NCI-H2081 treated with DMSO at 0.1 percent for 48 hours (cell line): ENCODE measurements around the gene ZNF672.
"Not testable (repeated sequence)": the region's sequence is repeated elsewhere in the genome, so short reads cannot be mapped to it uniquely, and the experiment has no call there.

Experiments used
- DNase-seq: peaks from one replicate; lab custom pipeline; 2025; lab: John Stamatoyannopoulos, UW

ZNF672 gene

DNA sequence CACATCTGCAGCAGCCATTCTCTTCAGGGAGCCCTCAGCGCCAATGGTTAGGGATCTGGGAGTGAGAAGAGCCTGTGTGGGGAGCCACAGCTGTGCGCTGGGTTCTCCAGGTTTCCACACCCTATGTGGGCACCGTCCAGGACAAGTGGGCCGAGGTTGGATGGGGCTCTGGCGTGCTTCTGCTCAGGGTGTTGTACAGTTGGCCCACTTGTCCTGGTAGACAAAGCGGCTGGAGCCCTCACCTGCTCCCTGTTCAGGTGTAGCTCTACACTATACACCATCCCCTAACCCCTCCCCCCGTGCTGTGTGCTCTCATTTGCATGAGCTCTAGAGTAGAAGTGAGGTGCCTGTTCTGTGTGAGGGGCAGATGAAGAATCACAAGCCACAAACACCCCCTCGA lies 24.5 kb upstream of the ZNF672 start:
- DNase-seq, result no peak

DNA sequence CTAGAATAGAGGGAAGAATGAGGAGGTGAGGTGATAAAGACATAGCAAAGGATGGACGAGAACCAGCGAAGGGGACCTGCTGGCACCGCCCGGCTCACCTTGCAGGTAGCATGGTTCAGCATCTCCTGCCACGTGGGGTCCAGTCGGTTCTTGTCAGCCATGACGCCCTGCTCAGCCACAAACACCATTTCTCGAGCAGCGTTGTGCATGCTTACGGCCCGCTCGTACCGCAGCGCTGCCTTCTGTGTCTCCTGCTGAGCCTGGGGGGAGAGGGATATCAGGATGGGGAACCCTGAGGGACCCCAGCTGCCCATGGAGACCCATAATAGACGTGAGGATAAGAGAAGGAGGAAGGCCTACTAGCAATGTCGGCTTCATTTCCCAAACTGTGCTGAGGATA lies 23.7 kb upstream of the ZNF672 start:
- no peak for DNase-seq

DNA sequence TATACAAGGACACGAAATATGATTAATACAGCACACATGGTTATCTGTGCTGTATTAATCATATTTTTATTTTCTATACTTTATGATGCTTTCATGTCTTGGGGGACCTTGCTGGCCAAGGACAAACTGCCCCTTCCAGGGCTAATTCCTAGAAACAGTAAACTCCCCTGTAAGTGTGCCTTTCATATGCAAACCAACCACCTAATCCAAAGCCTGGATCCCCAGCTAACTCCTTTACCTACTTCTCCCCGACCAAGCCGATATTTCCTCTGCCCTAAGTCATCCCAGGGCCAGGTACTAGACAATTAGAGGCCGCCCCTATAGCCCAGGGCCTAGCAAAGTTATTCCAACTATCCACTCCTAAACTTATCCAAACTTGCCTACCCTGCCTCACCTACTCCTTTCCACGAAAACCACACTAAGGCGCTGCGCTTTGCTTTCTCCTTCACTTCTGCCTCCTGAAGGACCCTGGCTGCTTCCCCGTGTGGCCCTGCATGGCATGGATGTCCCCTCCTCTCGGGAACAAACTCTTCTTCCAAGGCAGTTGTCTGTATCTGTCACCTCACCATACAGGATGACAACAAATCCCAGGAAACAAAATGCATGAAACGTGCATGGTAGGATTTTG lies 22.5 kb upstream of the ZNF672 start:
- no peak for DNase-seq

DNA sequence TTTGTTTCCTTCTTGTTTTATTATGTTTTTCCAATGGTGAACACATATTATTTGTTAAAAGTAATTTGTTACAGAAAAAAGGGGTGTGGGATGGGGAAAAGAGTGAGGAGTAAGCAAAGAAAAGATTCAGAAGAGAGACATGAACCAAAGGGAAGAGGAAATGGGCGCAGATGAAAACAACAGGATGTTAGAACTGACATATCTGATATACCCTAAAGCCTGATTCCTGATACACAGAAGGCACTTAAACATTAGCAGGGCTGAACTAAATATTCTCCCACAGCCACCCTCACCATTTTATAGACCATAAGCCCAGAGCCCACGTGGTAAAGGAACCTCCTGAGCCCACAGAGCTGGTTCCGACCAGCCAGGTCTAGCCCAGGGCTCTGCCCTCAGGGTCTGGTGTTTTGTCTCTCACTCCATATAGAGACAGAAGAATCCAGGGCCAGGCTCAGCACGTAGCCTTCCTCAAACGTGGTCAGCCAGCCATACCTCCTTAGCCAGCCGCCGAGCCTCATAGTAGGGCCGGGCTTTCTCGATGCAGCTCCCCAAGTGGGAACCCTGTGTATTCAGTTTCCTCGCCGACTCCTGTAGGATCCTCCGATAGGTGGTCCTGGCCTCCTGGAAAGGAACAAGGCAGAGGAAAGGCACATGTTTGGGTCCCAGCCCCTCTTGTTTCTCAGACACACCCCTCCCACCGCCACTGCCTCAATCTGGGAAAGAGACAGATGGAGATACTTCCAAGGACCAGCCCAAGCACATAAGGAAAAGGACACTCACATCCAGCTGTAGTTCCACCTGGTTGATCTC lies 21.8 kb upstream of the ZNF672 start:
- DNase-seq, result no peak

DNA sequence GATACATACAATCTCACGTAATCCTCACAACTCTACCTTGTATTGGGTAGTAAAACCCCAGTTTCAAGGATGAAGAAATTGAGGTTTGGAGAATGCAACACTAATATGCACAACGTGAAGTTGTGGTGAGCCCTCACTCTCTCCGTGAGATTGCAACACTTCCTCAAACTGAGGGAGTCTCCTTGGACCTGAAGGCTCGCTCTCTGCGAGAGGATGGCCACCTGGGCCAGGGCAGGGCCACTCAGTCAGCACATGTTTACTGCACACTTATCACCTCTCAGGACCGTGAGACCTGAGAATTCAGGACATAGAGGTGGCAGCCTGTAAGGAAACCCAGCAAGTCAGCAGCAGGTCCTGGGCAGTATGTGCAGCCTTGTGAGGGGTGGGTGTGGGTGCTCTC lies 21.0 kb upstream of the ZNF672 start:
- no peak for DNase-seq

DNA sequence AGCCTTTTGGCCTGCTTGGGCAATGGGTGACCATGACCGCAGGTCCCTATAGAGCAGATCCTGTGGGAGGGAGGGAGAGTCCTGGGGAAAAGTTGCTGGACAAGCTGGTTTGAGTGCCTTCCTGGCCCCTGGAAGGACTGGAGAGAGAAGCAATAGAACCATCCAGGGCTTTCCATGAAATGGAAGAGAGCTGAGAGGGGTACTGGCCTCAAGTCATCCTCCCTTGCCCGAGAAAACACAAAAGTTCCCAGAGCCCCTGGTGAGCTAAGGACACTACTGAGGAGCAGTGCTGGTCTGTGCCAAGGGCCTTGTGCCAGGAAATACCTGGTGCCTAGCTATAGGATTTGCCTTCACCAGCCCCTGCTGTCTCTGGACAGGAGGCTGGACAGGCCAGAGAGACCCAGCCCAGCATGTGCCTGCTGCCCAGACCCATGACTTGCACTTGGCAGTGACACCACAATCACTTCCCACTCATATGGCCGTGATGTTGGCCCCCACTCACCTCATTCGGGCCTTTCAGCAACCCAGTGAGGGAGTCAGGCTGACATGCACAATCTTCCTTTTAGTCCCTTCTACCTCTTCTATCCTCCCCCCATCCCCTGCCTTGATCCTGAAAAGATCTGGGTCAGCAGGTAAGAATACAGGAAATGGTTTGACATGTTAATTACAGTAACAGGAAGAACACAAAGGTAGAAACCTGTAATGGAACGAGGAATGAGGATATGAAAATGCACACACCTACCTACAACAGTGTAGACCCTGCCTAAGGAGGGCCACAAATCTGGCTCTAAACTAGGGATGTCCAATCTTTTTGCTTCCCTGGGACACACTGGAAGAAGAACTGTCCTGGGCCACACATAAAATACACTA lies 19.3 kb upstream of the ZNF672 start:
- no peak for DNase-seq

DNA sequence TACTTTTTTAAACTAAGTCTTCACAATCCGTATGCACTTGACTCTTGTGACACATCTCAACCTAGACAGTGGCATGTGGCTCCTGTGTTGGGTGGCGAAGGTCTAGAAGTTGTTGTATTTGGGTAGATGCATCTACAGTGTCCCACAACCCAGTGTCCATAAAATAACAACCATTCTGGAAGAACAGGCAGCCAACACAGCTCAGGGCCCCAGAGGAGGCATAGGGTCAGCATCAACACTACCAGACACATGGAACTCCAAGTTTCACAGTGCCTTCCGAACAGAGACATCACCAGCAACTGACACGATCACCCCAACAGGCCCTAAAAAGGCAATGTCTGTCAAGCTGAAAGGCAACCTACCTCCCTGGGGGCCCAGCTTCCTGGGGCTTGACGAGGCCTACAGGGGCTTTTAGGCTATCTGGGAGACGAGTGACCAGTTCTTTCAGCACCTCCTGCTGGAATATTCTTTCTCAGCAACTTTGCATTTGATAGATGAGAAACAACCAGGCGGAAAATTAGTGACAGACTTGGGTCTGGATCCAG lies 17.9 kb upstream of the ZNF672 start:
- DNase-seq, result no peak

DNA sequence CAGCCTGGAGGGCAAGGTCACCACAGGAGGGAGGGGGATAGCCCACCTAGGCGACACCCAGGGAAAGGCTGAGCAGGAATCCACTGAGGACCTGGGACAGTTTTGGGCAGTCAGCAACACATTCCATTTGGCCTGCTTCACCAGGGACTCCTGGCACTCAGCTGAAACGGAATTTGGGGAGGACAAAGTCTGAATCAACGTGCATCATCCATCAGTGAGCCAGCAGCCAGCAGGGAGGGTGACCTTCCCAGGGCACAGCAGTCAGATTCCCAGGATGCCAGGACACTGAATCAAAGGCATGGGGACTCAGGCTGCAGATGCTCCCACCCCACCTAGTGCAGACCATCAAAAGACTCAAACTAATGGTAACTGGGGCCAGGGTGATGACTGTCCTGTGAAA lies 16.9 kb upstream of the ZNF672 start:
- DNase-seq, result no peak

DNA sequence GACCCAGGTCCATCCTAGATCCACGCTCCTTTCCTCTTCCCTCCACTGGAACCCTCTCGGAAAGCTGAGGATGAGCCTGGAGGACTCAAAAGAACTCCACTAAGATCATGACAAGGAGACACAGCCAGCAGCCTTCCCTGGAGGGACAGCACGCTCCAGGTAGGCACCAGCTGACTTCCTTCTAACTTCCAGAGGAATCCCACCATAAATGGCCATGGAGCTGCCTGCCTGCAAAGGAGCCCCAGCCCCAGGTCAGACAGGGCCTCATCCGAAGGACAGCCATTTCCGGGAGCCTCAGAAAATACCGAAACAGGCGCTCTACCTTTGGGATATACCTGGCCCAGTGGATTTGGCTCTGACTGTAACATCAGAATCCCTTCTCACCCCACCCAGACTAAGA lies 16.4 kb upstream of the ZNF672 start:
- no peak for DNase-seq

DNA sequence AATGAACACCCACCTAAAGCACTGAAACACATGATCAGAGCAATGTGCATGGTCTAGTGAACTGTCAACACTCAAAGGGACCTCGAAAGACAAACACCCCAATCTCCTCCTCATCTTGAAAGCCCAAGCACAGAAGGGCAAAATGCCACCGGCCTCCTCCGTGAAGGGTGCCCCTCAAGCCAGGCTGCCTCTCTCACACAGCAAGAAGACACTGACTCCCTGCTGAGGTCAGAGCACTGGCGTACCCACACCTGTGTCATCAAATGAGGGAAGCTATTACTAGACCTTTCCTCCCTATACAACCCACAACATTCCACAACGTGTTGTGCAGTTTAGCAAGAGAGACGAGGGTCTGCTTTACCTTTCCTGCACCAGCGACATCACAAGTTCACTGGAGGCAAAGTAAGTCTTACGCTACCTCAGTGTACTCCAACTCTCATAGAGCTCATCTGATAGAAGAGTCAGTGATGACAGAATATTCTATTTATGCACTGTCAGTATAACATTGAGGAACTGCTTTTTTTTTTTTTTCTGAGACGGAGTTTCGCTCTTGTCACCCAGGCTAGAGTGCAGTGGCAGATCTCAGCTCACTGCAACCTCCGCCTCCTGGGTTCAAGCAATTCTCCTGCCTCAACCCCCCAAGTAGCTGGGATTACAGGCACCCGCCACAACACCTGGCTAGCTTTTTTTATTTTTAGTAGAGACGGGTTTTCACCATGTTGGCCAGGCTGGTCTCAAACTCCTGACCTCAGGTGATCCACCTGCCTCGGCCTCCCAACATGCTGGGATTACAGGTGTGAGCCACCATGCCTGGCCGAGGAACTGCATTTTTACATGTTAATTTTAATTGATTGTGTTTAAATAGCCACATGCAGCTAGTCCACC lies 15.6 kb upstream of the ZNF672 start:
- no peak for DNase-seq

DNA sequence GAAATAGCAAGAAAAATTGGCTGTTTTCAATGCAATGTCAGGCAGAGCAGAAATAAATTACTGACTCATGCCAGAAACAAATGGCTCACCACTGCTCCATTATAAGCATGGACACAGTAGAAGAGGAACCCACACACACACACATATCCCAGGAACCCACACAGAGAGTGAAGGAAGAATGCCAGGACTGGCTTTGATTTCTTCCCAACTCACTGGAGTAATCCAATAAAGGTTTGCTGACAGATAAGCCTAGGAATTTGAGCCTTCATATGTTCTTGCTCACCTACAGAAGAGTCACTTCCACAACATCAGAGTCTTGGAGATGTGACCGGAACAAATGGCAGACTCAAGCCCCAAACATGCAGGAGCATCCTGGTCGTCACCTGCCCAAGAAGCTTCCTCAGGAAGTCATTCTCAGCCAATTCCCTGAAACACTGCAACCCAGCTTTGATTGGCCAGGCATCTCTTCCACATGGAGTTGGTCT lies 14.5 kb upstream of the ZNF672 start:
- no peak for DNase-seq

DNA sequence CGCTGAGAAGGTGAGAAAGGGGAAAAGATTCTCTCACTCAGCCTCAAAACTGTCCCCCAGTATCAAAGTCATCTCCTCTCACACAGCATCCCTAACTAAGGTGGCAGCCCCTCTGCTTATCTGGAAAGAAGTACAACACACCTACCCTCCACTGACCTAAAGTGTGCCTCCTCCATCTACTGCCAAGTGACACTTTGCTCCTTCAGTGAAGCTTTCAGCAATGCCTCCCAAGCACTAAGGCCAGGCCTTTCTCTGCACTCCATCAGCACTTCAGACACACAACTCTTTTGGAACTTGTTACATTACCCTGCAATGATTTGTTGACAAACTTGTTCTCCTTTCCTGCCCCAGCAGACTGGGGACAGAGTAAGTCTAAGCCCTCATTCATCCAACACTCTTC lies 13.7 kb upstream of the ZNF672 start:
- DNase-seq, result no peak

DNA sequence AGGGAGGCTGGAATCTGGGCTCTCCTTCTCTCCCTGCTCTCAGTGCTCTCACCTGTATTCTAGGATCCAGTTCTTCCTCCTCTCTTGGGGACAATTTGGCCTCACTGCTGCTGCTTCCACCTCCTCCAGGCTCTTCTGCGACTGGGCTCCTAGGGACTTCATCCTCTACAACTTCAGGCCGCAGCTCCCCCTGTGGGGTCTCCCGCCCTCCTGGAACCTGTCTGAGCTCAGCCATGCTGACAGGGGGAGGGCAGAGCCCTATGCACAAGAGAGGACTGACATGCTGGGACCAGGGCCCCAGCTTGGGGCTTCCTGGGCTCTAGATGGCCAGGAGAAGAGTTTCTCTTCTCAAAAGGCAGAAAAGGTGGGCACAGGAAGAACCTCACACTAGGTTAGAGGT lies 13.3 kb upstream of the ZNF672 start:
- DNase-seq, result no peak

DNA sequence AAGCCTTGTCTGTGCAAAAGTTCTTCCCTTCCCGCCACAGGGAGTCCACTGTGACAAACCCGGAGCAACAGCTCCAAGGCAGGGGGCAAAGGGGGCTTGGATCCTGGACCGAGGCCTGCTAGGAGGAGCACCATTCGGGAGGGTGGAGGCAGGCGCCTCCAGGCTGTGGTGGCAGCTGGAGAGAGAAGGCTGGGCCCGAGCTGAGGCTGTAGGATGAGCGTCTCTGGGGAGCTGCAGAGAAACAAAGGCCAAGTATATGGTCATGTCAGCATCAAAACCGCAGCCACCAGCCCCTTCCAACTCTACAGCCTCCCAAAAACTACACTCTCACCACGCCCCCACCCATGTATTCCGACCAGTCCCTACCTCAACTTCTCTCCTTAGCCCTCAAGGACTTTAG lies 12.9 kb upstream of the ZNF672 start:
- DNase-seq, result no peak

DNA sequence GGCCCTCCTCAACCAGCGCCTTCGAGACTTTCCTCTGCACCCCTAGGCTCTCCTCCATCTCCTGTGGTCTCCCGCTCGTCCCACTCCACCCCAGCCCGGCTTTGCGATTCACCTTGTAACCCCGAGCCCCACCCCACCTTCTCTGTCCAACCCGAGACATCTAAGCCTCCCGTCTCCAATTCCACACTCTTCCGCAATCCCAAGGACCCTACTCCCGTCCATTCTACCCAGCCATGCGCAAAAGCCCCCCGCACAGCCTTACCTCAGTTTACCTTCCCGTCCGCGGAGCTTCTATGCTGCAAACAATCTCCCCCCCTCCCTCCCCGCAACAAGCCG lies 12.5 kb upstream of the ZNF672 start:
- no peak for DNase-seq

DNA sequence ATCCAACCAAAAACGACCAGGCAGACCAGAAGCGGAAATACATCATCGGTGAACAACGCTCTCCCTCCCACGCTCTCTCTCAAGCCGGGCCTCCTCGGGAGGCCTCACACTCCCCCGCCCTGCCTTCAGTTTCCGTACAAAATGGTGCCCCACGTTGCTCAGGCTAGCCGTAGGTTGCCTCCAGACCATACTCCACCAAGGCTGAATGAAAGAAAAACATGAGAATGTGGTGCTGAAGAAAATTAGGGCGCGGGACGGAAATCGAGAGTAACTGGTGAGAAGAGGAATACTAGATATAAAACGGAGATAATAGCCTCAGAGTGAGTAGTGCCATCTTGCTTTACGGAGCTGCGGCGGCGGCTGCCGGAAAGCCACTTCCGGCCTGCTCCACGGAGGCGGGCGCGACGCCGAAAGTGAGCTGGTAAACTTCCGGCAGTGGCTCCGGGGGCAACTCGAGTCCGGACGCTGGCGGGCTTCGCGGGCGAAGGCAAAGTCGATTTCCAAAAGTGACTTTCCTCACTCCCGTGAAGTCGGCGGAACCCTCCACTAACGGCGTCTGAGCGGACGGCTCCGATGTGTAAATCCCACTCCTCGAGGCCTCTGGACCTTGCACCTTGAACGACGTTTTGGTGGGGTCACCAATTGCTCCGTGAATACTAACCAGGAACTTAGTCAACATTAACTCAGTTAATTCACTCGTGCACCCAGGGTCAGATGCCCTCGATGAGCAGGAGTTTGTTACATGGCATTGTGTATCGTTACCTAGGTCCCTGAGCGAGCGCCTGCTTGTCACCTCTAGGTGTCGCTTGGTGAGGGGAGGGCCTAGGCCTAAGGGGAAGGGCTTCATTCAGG lies 11.9 kb upstream of the ZNF672 start, which contains the start of gene SH3BP5L:
TSS of gene SH3BP5L (minus strand) at position 7 of the 852 bp plus-strand sequence. CDS start 980 bp downstream, outside the sequence.
- peak; percentile 93 for DNase-seq

DNA sequence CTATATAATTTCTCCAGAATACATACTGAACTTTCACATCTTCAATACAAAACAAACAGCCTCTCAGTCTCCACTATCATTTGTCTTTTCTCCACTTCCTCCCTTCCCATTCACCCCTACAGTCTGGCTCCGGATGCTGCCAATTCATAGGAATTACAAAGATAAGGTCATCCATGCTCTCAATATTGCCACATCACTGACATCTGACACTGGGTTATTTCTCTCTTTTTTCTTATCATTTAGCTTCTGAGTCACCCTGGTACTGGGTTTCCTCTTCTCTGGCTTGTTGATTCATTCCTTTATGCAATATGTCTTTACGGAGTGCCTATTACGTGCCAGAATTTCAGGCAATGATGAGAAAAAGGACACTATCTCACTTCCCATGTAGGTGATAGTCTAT lies 9.2 kb upstream of the ZNF672 start:
- no peak for DNase-seq

DNA sequence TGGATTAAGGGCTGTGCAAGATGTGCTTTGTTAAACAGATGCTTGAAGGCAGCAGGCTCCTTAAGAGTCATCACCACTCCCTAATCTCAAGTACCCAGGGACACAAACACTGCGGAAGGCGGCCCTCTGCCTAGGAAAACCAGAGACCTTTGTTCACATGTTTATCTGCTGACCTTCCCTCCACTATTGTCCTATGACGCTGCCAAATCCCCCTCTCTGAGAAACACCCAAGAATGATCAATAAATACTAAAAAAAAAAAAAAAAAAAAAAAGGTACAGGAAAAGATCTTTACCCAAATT lies 7.4 kb upstream of the ZNF672 start:
- not testable (repeated sequence) for DNase-seq

DNA sequence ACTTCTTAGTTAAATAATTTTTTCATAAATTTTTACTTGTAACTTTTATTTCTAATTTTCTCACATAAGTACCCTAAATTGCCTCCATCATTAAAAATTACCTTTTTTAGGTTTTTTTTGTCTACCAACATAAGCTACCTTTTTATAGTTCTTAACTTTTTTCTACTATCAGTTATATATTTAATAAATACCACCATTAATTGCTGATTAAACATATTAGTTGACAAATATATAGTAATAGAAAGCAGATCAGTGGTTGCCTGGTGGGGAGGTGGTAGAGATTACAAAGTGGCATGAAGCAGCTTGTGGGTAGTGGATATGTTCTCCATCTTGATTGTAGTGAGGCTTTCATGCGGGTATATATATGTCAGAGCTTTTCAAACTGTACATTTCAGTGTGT lies 6.2 kb upstream of the ZNF672 start:
- DNase-seq, result no peak

DNA sequence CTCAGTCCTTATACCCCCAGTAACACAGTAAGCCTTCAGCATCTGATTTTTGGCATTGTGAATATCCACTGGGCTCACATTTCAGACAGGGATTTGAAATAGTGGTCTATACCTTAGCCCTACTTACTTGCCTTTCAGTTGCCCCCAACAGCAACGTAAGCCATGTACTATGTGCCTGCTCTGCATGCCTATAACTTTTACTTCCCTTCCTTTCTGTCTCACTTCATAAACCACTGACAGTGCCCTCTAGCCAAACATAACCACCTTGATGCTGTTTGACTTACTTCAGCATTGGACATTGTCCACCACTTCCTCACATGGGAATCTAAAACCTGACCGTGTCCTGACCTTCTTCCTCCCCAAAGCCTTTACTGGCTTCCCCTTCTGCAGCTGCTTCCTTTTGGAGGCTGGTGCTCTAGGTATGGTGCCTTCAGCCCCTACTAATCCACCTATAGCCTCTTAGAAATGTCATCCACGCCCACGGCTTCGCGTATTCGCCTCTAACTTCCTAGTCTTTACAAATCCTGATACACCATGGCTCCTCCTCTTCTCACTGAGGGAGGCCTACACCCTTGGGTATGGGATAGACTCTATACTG lies 3.6 kb upstream of the ZNF672 start:
- DNase-seq, result no peak
